SKM-1 (cell line): ENCODE data around the gene CHD1L.
"Not testable (repeated sequence)": the region's sequence is repeated elsewhere in the genome, so short reads cannot be mapped to it uniquely, and the experiment has no call there.

ENCODE experiments used
- DNase-seq: peaks from one replicate; lab custom pipeline; 2025; ENCODE audit not compliant: unreplicated experiment; lab: John Stamatoyannopoulos, UW

CHD1L gene

GRCh38 chr1:147242449-147243227 lies at the start of gene CHD1L:
Gene CHD1L (plus strand): TSS chr1:147242684. CDS start chr1:147242704, 20 bp downstream.
- DNase-seq: peak; percentile 97

- DNase-seq: not testable (repeated sequence)
Measured at GRCh38 chr1:147197324-147197723, 45.2 kb upstream of the CHD1L start.

GRCh38 chr1:147201276-147201675 lies 41.2 kb upstream of the CHD1L start:
- DNase-seq: no peak

- DNase-seq: no peak
Measured at GRCh38 chr1:147201786-147202185, 40.7 kb upstream of the CHD1L start.

- DNase-seq: no peak
Measured at GRCh38 chr1:147202576-147202975, 39.9 kb upstream of the CHD1L start.

- no peak for DNase-seq
Measured at GRCh38 chr1:147204080-147204479, 38.4 kb upstream of the CHD1L start.

GRCh38 chr1:147207192-147207591 lies 35.3 kb upstream of the CHD1L start:
- no peak for DNase-seq

- DNase-seq: no peak
Measured at GRCh38 chr1:147208619-147209018, 33.9 kb upstream of the CHD1L start.

- no peak for DNase-seq
Measured at GRCh38 chr1:147209825-147210821, 32.4 kb upstream of the CHD1L start.

- DNase-seq: no peak
Measured at GRCh38 chr1:147210987-147211386, 31.5 kb upstream of the CHD1L start.

- DNase-seq: no peak
Measured at GRCh38 chr1:147211577-147211976, 30.9 kb upstream of the CHD1L start.

- DNase-seq: no peak
Measured at GRCh38 chr1:147213271-147213670, 29.2 kb upstream of the CHD1L start.

- no peak for DNase-seq
Measured at GRCh38 chr1:147214325-147214724, 28.2 kb upstream of the CHD1L start.

- no peak for DNase-seq
Measured at GRCh38 chr1:147214842-147215539, 27.5 kb upstream of the CHD1L start.

- no peak for DNase-seq
Measured at GRCh38 chr1:147215540-147215916, 27.0 kb upstream of the CHD1L start.

- DNase-seq: no peak
Measured at GRCh38 chr1:147216124-147216523, 26.4 kb upstream of the CHD1L start.

- no peak for DNase-seq
Measured at GRCh38 chr1:147217141-147217540, 25.3 kb upstream of the CHD1L start.

GRCh38 chr1:147218606-147219005 lies 23.9 kb upstream of the CHD1L start:
- no peak for DNase-seq

- DNase-seq: no peak
Measured at GRCh38 chr1:147223740-147224615, 18.5 kb upstream of the CHD1L start.

GRCh38 chr1:147225193-147225730 lies 17.2 kb upstream of the CHD1L start, which contains the start of gene FMO5:
Gene FMO5 (minus strand): TSS chr1:147225339. CDS start chr1:147225029, 310 bp downstream.
- peak; percentile 67 for DNase-seq
